K562 (cell line): Measurements from ENCODE around the gene IPPK.

Experiments used
- BRCA1 ChIP-seq, 2 experiments: fragments of 450-650 bp in 1 of 2; sonication (generic) in 1 of 2; formaldehyde crosslinking in 1 of 2; IDR thresholded peaks; 2 replicates each; pipeline versions ENCODE4 v1.5.0 to v1.6.1; 2017 to 2020; ENCODE audit warnings: mild to moderate bottlenecking in 1 of 2, missing genetic modification reagents in 1 of 2
- COPS2 ChIP-seq: fragments of 450-650 bp; conservative IDR thresholded peaks from 2 replicates; pipeline ENCODE4 v1.6.1; 2016; ENCODE audit warnings: mild to moderate bottlenecking, moderate library complexity
- CREM ChIP-seq: IDR thresholded peaks from 2 replicates; pipeline ENCODE4 v1.6.1; 2014; ENCODE audit warnings: antibody characterized with exemption, low read depth
- ERF ChIP-seq: fragments of 450-650 bp; formaldehyde crosslinking; IDR thresholded peaks from 2 replicates; pipeline ENCODE4 v1.4.0; 2020; ENCODE audit warnings: mild to moderate bottlenecking, mixed read lengths
- FOXA1 ChIP-seq: fragments of 450-650 bp; IDR thresholded peaks from 2 replicates; pipeline ENCODE4 v1.6.1; 2016; ENCODE audit warnings: mild to moderate bottlenecking, borderline replicate concordance
- RAD21 ChIP-seq, 2 experiments: fragments of 250-450 bp in 1 of 2; fragments of 450-650 bp in 1 of 2; sonication (Bioruptor Pico) in 1 of 2; formaldehyde crosslinking in 1 of 2; IDR thresholded peaks in 1 of 2; conservative IDR thresholded peaks in 1 of 2; 2 replicates each; pipeline versions ENCODE4 v1.4.0 to v1.8.0; 2020 to 2022; ENCODE audit warnings: mild to moderate bottlenecking in 2 of 2, moderate library complexity in 1 of 2
- USF2 ChIP-seq: sonication (generic); formaldehyde crosslinking; IDR thresholded peaks from 2 replicates; pipeline ENCODE4 v1.5.0; 2020; ENCODE audit warnings: missing genetic modification reagents
- ZBTB17 ChIP-seq: fragments of 450-650 bp; formaldehyde crosslinking; IDR thresholded peaks from 2 replicates; pipeline ENCODE4 v1.4.0; 2020; ENCODE audit warnings: mild to moderate bottlenecking
- TF ChIP-seq, protein P1 (sequence below): sonication (generic); formaldehyde crosslinking; IDR thresholded peaks from 2 replicates; pipeline ENCODE4 v1.9.0; 2022; ENCODE audit warnings: mild to moderate bottlenecking, missing genetic modification reagents

- TF ChIP-seq BRCA1 (IDR thresholded peaks at IDR 0.05) (no peak), BRCA1 (CRISPR knock-in tag; IDR thresholded peaks at IDR 0.05) (no peak), FOXA1 (no peak), COPS2 (no peak), ERF (CRISPR knock-in tag) (no peak), CREM (no peak), RAD21 (CRISPR knock-in tag; conservative IDR thresholded peaks at IDR 0.05 in 1 of 2, IDR thresholded peaks at IDR 0.05 in 1 of 2) (no peak), ZBTB17 (CRISPR knock-in tag) (no peak), USF2 (no peak)
- TF ChIP-seq, protein P1, sequence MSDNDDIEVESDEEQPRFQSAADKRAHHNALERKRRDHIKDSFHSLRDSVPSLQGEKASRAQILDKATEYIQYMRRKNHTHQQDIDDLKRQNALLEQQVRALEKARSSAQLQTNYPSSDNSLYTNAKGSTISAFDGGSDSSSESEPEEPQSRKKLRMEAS (CRISPR knock-in tag) = no peak
Measured at GRCh38 chr9:92590377-92590776, 79.6 kb downstream of the IPPK start.
